GM12878 (cell line): ENCODE measurements around the gene PHEX. TPM values are rescaled to one million over a fixed set of nuclear protein-coding genes. Genes with fewer than 3 reads are reported as not detected.

Experiments
- ATAC-seq: fragments of 200-7000 bp; cut with Tn5 transposase; 3 replicates; pipeline ENCODE4 v1.9.1; 2020; ENCODE audit warnings: mild to moderate bottlenecking, moderate library complexity
- BruUV-seq: library from RNA; stranded (reverse); fragments of 400-500 nt; replicated peaks from 2 replicates; lab custom pipeline; 2021; lab: Mats Ljungman, UMichigan
- CTCF ChIA-PET: fragments of 300-600 bp; sonication (Branson Sonifier 250); formaldehyde crosslinking; extraction: SDS; loops from one replicate; lab custom pipeline; 2021; ENCODE audit warnings: inconsistent platforms; lab: Yijun Ruan, JAX
- POLR2A ChIA-PET: fragments of 350-600 bp; formaldehyde crosslinking; extraction: SDS; loops from one replicate; lab custom pipeline; 2021; ENCODE audit warnings: inconsistent platforms; lab: Charles Lee
- RAD21 ChIA-PET: fragments of 300-600 bp; sonication (Branson Sonifier 250); formaldehyde crosslinking; loops from one replicate; lab custom pipeline; 2023; ENCODE audit warnings: antibody characterized with exemption; ENCODE audit not compliant: unreplicated experiment; lab: Charles Lee
- SMC1A ChIA-PET: fragments of 300-600 bp; sonication (Branson Sonifier 250); formaldehyde crosslinking; loops from one replicate; lab custom pipeline; 2023; ENCODE audit not compliant: unreplicated experiment, uncharacterized antibody; lab: Charles Lee
- DNase-seq: peaks from one replicate; pipeline ENCODE4 v3.0.0-alpha.2; 2011; ENCODE audit warnings: low read depth, low spot score
- FAIRE-seq: peaks from 3 replicates; lab custom pipeline; 2011; peaks lifted over from hg19 to GRCh38; lab: Jason Lieb, UNC
- H2AFZ ChIP-seq: 2 replicates; pipeline ENCODE4 v1.6.0; 2011; ENCODE audit warnings: low read depth, low read length, control low read depth; ENCODE audit not compliant: control insufficient read depth
- H3K27ac ChIP-seq: 2 replicates; pipeline ENCODE4 v1.5.1; 2011; ENCODE audit warnings: control low read depth; ENCODE audit not compliant: control insufficient read depth, insufficient read depth
- H3K27me3 ChIP-seq, 2 experiments: replicated peaks in 1 of 2; 2 replicates each; pipeline versions ENCODE4 v1.6.0 to v1.6.1; 2011; ENCODE audit warnings: low read length in 1 of 2; ENCODE audit not compliant: control insufficient read depth in 2 of 2, insufficient read depth in 2 of 2
- H3K36me3 ChIP-seq, 2 experiments: 2 replicates each; pipeline ENCODE4 v1.5.1; 2011; ENCODE audit warnings: low read length in 1 of 2; ENCODE audit not compliant: control insufficient read depth in 2 of 2, insufficient read depth in 2 of 2
- H3K4me1 ChIP-seq: 2 replicates; pipeline ENCODE4 v1.6.1; 2011; ENCODE audit warnings: mild to moderate bottlenecking, low read length, moderate library complexity, mixed read lengths; ENCODE audit not compliant: control insufficient read depth, insufficient read depth
- H3K4me2 ChIP-seq: 2 replicates; pipeline ENCODE4 v1.6.0; 2011; ENCODE audit warnings: control low read depth; ENCODE audit not compliant: control insufficient read depth, insufficient read depth
- H3K4me3 ChIP-seq: fragments of 200-600 bp; sonication (generic); 2 replicates; pipeline ENCODE4 v1.5.1; 2016
- H3K79me2 ChIP-seq: 2 replicates; pipeline ENCODE4 v1.6.0; 2011; ENCODE audit warnings: low read length; ENCODE audit not compliant: control insufficient read depth, insufficient read depth
- H3K9ac ChIP-seq: 2 replicates; pipeline ENCODE4 v1.8.0; 2011; ENCODE audit warnings: low read length, control low read depth, mixed read lengths; ENCODE audit not compliant: control insufficient read depth, insufficient read depth
- H3K9me3 ChIP-seq: replicated peaks from 3 replicates; pipeline ENCODE4 v1.5.1; 2011; ENCODE audit warnings: mild to moderate bottlenecking, low read length; ENCODE audit not compliant: control insufficient read depth, insufficient read depth
- H4K20me1 ChIP-seq: 2 replicates; pipeline ENCODE4 v1.6.0; 2011; ENCODE audit not compliant: control insufficient read depth, insufficient read depth
- BCL11A ChIP-seq: IDR thresholded peaks from 2 replicates; pipeline ENCODE4 v1.6.1; 2011; ENCODE audit warnings: low read depth, low read length
- CBX3 ChIP-seq: fragments of 200-600 bp; sonication (generic); IDR thresholded peaks from 2 replicates; pipeline ENCODE4 v1.6.1; 2016; ENCODE audit warnings: low read depth, borderline replicate concordance
- CREB1 ChIP-seq: IDR thresholded peaks from 2 replicates; pipeline ENCODE4 v1.6.1; 2012; ENCODE audit warnings: low read depth, mild to moderate bottlenecking, inconsistent platforms
- EZH2 ChIP-seq: IDR thresholded peaks from 2 replicates; pipeline ENCODE4 v1.6.1; 2012; ENCODE audit warnings: low read depth, mild to moderate bottlenecking, control low read depth, inconsistent platforms, low read length, borderline replicate concordance; ENCODE audit not compliant: control insufficient read depth
- HDAC2 ChIP-seq: fragments of 200-600 bp; sonication (generic); IDR thresholded peaks from 2 replicates; pipeline ENCODE4 v1.6.1; 2017
- IKZF2 ChIP-seq, 2 experiments: fragments of 450-650 bp; IDR thresholded peaks; 2 replicates each; pipeline ENCODE4 v1.6.1; 2017; ENCODE audit warnings: mild to moderate bottlenecking in 2 of 2, moderate library complexity in 2 of 2
- KDM1A ChIP-seq: fragments of 200-600 bp; sonication (generic); IDR thresholded peaks from 2 replicates; pipeline ENCODE4 v1.6.1; 2016; ENCODE audit warnings: borderline replicate concordance
- NKRF ChIP-seq: fragments of 450-650 bp; conservative IDR thresholded peaks from 2 replicates; pipeline ENCODE4 v1.6.1; 2017; ENCODE audit warnings: mild to moderate bottlenecking, moderate library complexity
- NRF1 ChIP-seq: conservative IDR thresholded peaks from 2 replicates; pipeline ENCODE4 v1.6.1; 2011; ENCODE audit warnings: mild to moderate bottlenecking, low read depth, low read length, improper control_type of control experiment
- PBX3 ChIP-seq: IDR thresholded peaks from 2 replicates; pipeline ENCODE4 v1.6.1; 2011; ENCODE audit warnings: mild to moderate bottlenecking, low read depth, low read length, moderate library complexity; ENCODE audit not compliant: insufficient replicate concordance
- SPI1 ChIP-seq: IDR thresholded peaks from 2 replicates; pipeline ENCODE4 v1.6.1; 2011; ENCODE audit warnings: low read depth, mild to moderate bottlenecking, low read length, moderate library complexity, borderline replicate concordance; ENCODE audit not compliant: insufficient read depth
- ZBTB40 ChIP-seq: fragments of 450-650 bp; IDR thresholded peaks from 2 replicates; pipeline ENCODE4 v1.6.1; 2016; ENCODE audit warnings: mild to moderate bottlenecking, moderate library complexity, borderline replicate concordance
- WGBS: methylation state at CpG from one replicate; pipeline ENCODE4 v1.1.6; 2016; ENCODE audit warnings: low lambda C conversion rate; ENCODE audit not compliant: insufficient replicate concordance, insufficient coverage; ENCODE audit errors: missing lambda C conversion rate; 5-methylcytosine and 5-hydroxymethylcytosine counted together
- in situ Hi-C: fragments of 300-500 bp; cut with MboI; formaldehyde crosslinking; loops from 9 replicates; pipeline ENCODE4 v1.14.3; 2018; ENCODE audit warnings: mixed read lengths
- intact Hi-C: fragments of 100-400 bp; cut with micrococcal nuclease; formaldehyde crosslinking; loops from one replicate; pipeline ENCODE4 v1.14.2; 2022; ENCODE audit not compliant: unreplicated experiment
- polyA plus RNA-seq, 11 experiments: library from polyadenylated mRNA; depleted of rRNA in 4 of 11; unstranded in 6 of 11; stranded (reverse) in 5 of 11; fragments of >200 nt; fragmentation: Nextera tagmentation in 4 of 11; fragmentation: Illumina TruSeq in 1 of 11; extraction: Ambion mirVana in 4 of 11; extraction: Trizol in 1 of 11; gene quantifications; 1 replicate in 1 of 11; 2 replicates in 10 of 11; pipeline versions ENCODE4 v1.2.1 to v1.2.3, GENCODE V29; 2011 to 2016; ENCODE audit warnings: inconsistent platforms in 2 of 11, missing spikeins in 2 of 11, low read depth in 1 of 11
- total RNA-seq, 4 experiments: library from RNA; depleted of rRNA in 3 of 4; stranded (reverse); fragments of >200 nt in 3 of 4; fragmentation: Illumina TruSeq in 1 of 4; extraction: Trizol in 1 of 4; gene quantifications; 2 replicates each; pipeline versions ENCODE4 v1.2.1 to v1.2.3, GENCODE V29; 2013 to 2021

PHEX gene
- total and polyA plus RNA-seq, 10 of the 15 experiments (the other 5 are each of a cell fraction or from before 2014, with no cell fraction given) = 0.12 to 97.2 (median 0.55) TPM

GRCh38 chrX:22237479-22237878 lies 205.4 kb downstream of the PHEX start:
- no peak for DNase-seq
- in situ Hi-C loops (no loop called here), intact Hi-C loops (no loop called here)
- Histone ChIP-seq H3K4me2 (no peak overlapping the region), H3K36me3 (no peaks in the 10 kb centered on the region), H3K9me3 (no peaks in the 10 kb centered on the region), H3K9ac (no peak overlapping the region), H2AFZ (no peak overlapping the region), H3K27ac (no peak overlapping the region), H3K4me1 (no peaks in the 10 kb centered on the region), H4K20me1 (no peaks in the 10 kb centered on the region), H3K4me3 (no peak overlapping the region), H3K79me2 (no peaks in the 10 kb centered on the region), H3K27me3 (no peaks in the 10 kb centered on the region)
- ChIA-PET RAD21 (no interaction called here), CTCF (no interaction called here), SMC1A (no interaction called here), POLR2A (no interaction called here)
- no peak for FAIRE-seq
- TF ChIP-seq CBX3 (no peak), PBX3 (no peak), ZBTB40 (no peak), NRF1 (no peak), SPI1 (no peak), HDAC2 (no peak), CREB1 (no peak), KDM1A (no peak), IKZF2 (IDR thresholded peaks at IDR 0.05) (no peak), NKRF (no peak), BCL11A (no peak), EZH2 (no peak)
- WGBS = 3% methylated on average over 2 of the region's 2 CpGs
- ATAC-seq = no peak
- BruUV-seq = no TSS peak
